Activated naive CD4-positive, alpha-beta T cell treated with anti-CD3 and anti-CD28 coated beads for 36 hours (primary cell): Measurements from ENCODE around the gene IPPK. TPM values are rescaled to one million over a fixed set of nuclear protein-coding genes. Genes with fewer than 3 reads are reported as not detected.
A peak's percentile ranks its signal among the peaks of the same experiment; 100 is the strongest.

ENCODE experiments used
- CTCF ChIA-PET: fragments of 350-600 bp; sonication (Branson Sonifier 250); formaldehyde crosslinking; loops from one replicate; lab custom pipeline; 2021; ENCODE audit warnings: antibody characterized with exemption; lab: Charles Lee
- DNase-seq: peaks from one replicate; pipeline ENCODE4 v3.0.0-alpha.2; 2020
- H3K27ac Mint-ChIP-seq: one replicate; pipeline ENCODE4 v1.8.0; 2021; ENCODE audit warnings: mild to moderate bottlenecking, mixed read lengths
- H3K27me3 Mint-ChIP-seq: one replicate; pipeline ENCODE4 v1.8.0; 2021; ENCODE audit warnings: low read depth, mixed read lengths
- H3K36me3 Mint-ChIP-seq: one replicate; pipeline ENCODE4 v1.8.0; 2021; ENCODE audit warnings: low read depth, mixed read lengths
- H3K4me1 Mint-ChIP-seq: one replicate; pipeline ENCODE4 v1.8.0; 2021; ENCODE audit warnings: low read depth, mixed read lengths
- H3K4me3 Mint-ChIP-seq: one replicate; pipeline ENCODE4 v1.8.0; 2021; ENCODE audit warnings: mild to moderate bottlenecking, moderate library complexity, mixed read lengths
- H3K9me3 Mint-ChIP-seq: one replicate; pipeline ENCODE4 v1.8.0; 2021; ENCODE audit warnings: mixed read lengths
- intact Hi-C: fragments of 100-400 bp; cut with micrococcal nuclease; formaldehyde crosslinking; loops from one replicate; pipeline ENCODE4 v1.15.1; 2023
- total RNA-seq, 2 experiments: library from RNA; stranded (reverse); gene quantifications; one replicate each; pipeline ENCODE4 v1.2.3, GENCODE V29; 2021

IPPK gene, protein sequence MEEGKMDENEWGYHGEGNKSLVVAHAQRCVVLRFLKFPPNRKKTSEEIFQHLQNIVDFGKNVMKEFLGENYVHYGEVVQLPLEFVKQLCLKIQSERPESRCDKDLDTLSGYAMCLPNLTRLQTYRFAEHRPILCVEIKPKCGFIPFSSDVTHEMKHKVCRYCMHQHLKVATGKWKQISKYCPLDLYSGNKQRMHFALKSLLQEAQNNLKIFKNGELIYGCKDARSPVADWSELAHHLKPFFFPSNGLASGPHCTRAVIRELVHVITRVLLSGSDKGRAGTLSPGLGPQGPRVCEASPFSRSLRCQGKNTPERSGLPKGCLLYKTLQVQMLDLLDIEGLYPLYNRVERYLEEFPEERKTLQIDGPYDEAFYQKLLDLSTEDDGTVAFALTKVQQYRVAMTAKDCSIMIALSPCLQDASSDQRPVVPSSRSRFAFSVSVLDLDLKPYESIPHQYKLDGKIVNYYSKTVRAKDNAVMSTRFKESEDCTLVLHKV
- total RNA-seq, result 1 to 10 TPM; 7.6 to 8.2 TPM

DNA sequence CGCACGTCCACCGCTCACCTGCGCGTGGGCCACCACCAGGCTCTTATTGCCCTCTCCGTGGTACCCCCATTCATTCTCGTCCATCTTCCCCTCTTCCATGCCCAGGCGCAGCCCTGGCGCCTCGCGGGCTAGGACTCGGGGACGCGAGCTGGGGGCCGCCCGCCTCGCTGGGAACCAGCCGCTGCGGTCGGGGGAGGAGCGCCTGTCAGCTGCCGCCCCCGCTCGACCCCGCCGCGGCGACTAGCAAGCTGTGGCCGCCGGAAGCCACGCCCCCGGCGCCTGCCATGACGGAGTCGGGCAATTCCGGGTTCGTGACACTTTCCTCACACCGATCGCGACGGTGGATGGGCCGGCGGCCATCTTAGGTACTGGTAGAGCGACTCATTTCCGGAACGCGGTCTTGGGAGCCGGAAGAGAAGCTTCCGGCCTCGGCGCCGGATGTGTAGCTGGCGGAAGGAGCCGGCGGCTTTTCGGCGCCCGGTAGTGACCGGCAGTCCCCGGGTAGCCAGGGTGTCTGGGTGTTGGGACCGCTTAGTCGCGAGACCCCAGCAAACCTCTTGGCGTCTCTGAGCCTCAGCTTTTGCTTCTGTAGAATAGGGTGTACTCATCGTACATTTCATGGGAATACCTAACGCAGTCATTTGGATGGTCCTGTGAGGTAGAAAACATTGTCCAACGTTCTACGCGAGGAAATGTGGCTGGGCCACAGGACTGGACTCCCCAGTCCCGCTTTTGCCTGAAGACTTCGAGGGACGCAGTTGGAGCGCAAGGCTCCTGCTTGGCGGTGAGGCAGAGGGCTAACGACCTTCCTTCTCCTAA is at the start of gene IPPK:
IPPK (minus strand) TSS at position 242 of the 819 bp plus-strand sequence; CDS start at position 99, 143 bp downstream.
- peak; percentile 98 for DNase-seq
- no peaks in the 10 kb centered on the region for H3K27me3 Mint-ChIP-seq
- CTCF ChIA-PET, result interaction anchor here (0.7 to 2.5 kb wide), 4 partner anchors 16 to 139 kb away, joined by 3 to 9 read pairs (median 4); no protein-coding TSS in a partner anchor
- H3K9me3 Mint-ChIP-seq, result no peaks in the 10 kb centered on the region
- H3K36me3 Mint-ChIP-seq, result peaks cover 9% of the 10 kb centered on the region
- H3K4me3 Mint-ChIP-seq, result peak within 1 kb of the TSS; percentile 93
- H3K27ac Mint-ChIP-seq, result peak within 1 kb of the TSS; percentile 90
- H3K4me1 Mint-ChIP-seq, result peaks cover 26% of the 10 kb centered on the region
- intact Hi-C loops, result loop anchor here (1.0 to 10.0 kb wide), 7 partner anchors 95 to 1495 kb away; partner anchors contain the start of genes CENPP, IARS1, NOL8 and SPTLC1

DNA sequence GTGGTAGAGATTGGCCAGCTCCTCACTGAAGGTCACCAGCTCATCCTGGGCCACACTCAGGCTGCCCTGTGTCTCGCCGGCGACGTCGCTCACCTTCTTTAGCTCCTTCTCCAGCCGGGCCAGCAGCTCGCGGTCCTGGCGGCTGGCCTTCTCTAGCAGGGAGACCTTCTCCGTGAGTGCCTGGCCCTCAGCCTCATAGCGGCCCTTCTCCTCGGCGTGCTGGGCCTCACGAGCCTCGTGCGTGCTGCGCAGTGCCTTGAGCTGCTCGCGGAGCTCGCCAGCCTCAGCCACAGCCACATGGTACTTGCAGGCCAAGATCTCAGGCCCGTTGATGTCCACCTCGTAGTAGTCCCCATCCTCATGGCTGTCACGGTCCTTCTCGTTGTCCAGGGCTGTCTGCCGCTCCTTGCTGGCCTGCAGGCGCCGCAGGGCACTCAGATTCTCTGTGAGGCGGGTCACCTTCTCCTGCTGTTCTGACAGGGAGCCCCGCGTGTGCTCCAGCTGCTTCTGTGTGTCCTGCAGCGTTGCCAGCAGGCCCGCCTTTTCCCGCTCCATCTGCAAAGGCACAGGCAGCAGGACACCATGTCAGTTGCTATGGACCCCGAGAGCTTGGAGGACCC is 49.2 kb upstream of the IPPK start:
- H3K4me1 Mint-ChIP-seq, result peaks cover 2% of the 10 kb centered on the region
- H3K4me3 Mint-ChIP-seq, result no peak overlapping the region
- H3K27ac Mint-ChIP-seq, result no peak overlapping the region
- no peaks in the 10 kb centered on the region for H3K9me3 Mint-ChIP-seq
- H3K27me3 Mint-ChIP-seq, result no peaks in the 10 kb centered on the region
- DNase-seq, result no peak
- CTCF ChIA-PET, result interaction anchor here (0.6 to 8.0 kb wide), 2 partner anchors 71 to 179 kb away, joined by 4 to 89 read pairs; no protein-coding TSS in a partner anchor
- intact Hi-C loops, result no loop called here
- peaks cover 20% of the 10 kb centered on the region for H3K36me3 Mint-ChIP-seq

DNA sequence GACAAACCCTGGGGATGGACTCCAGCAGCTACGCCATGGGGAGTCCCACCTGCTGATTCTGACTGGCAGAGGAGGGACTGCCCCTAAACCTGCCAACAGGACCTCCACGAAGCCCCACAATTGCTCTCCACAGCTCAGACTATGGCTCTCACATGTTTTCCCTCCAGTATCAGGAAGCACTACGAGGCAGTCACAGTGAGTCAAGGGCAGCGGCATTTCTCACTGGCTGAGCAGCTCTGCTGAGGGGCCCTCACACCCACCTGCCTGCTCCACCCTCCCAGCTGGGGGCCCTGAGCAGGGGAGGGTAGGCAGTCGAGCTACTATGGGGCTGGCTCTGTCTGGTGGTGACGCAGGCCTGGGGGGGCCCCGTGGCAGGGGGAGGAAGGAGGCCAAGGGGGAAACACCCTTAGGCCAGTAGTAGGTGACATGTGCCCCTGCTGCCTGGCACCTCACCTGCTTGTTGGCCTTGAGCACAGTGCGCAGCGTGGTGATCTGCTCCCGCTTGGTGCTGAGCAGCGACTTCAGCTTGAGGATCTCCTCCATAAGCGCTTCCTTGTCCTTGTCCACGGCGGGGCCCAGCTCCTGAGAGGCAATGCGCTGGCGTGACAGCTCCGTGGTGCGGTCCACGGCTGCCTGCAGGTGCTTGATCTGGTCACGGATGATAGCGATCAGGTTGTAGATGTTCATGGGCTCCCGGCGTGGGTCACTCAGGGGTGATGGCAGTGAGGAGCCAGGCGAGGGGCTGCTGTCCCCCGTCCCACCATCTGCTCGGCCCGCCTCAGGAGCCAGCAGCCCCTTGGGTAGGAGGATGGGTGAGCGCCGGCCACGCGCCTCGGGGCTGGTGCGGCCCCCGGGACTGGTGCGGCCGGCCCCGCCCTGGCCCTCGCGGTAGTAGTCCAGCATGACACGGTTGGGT is 48.4 kb upstream of the IPPK start:
- Mint-ChIP-seq H3K36me3 (peaks cover 27% of the 10 kb centered on the region), H3K4me1 (peaks cover 2% of the 10 kb centered on the region), H3K27ac (no peak overlapping the region), H3K4me3 (no peak overlapping the region), H3K9me3 (no peaks in the 10 kb centered on the region), H3K27me3 (no peaks in the 10 kb centered on the region)
- CTCF ChIA-PET, result interaction anchor here (0.7 to 8.0 kb wide), 9 partner anchors 11 to 579 kb away, joined by 3 to 89 read pairs (median 6); partner anchors contain the start of gene BICD2
- no peak for DNase-seq
- intact Hi-C loops, result no loop called here

DNA sequence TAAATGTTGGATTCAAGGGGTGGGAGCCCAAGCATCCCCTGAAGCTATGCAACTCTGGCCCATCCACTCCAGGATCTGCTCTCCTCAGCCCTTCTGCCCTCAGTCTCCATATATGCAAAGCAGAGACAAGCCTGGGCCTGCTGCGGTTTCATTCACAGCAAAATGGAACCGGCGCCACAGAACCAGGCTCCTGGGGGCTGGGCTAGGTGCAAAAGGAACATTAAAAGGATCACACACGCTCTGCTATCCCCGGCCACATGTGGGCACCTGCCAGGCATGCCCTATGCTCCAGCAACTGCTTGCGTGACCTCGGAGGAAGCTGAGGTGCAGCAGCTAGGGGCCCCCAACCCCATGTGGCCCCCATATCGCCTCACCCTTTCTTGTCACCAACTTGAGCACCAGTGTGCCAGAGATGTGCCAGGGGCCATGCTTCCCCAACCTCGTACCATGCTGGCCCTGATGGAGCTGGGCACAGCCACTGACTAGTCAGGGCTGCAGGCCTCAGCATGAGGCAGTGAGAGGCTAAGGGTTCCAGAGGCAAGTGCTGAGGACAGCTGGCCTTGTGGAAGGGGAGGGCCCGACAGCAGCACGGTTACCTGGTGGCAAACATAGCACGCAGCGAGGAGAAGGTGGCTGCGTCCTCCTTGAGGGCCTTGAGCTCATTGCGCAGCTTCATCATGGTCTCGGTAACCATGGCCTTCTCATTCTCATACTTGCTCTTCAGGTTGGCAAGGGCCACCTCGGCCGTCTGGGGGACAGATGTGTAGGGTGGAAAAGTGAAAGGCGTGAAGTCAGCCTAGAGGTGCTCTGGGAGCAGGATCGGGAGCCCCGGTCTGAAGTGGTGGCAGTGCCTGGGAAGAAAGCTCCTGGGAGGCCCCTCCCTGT is 47.5 kb upstream of the IPPK start:
- intact Hi-C loops, result loop anchor here (2.0 kb wide), 1 partner anchor 47 kb away; the partner anchor contains the start of gene BICD2
- Mint-ChIP-seq H3K27ac (no peak overlapping the region), H3K4me1 (peaks cover 6% of the 10 kb centered on the region), H3K4me3 (no peak overlapping the region), H3K27me3 (no peaks in the 10 kb centered on the region), H3K36me3 (peaks cover 30% of the 10 kb centered on the region), H3K9me3 (no peaks in the 10 kb centered on the region)
- CTCF ChIA-PET, result interaction anchor here (0.7 to 8.0 kb wide), 15 partner anchors 10 to 578 kb away, joined by 3 to 89 read pairs (median 3); partner anchors contain the start of gene BICD2
- DNase-seq, result no peak

DNA sequence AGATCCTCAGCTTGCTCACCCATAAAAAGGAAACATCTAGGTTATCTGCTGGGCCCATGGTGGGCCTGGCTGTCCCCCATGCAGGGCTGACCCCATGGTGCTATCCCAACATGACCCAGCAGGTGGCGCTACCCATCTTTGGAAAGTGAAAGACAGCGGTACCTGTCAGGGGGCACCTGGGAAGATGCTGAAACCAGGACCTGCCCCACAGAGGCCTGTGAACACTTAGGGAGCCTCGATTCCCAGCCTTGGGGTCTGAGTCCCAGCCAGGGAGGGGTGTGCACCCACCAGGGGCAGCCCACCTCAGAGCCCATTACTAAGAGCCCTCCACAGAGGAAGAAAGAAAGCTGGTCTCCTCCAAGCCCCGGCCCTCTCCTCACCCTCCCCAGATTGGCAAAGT is 46.6 kb upstream of the IPPK start:
- CTCF ChIA-PET, result interaction anchor here (0.6 to 8.0 kb wide), 13 partner anchors 9 to 1617 kb away, joined by 3 to 89 read pairs (median 3); partner anchors contain the start of gene BICD2
- no peak overlapping the region for H3K27ac Mint-ChIP-seq
- peaks cover 32% of the 10 kb centered on the region for H3K36me3 Mint-ChIP-seq

DNA sequence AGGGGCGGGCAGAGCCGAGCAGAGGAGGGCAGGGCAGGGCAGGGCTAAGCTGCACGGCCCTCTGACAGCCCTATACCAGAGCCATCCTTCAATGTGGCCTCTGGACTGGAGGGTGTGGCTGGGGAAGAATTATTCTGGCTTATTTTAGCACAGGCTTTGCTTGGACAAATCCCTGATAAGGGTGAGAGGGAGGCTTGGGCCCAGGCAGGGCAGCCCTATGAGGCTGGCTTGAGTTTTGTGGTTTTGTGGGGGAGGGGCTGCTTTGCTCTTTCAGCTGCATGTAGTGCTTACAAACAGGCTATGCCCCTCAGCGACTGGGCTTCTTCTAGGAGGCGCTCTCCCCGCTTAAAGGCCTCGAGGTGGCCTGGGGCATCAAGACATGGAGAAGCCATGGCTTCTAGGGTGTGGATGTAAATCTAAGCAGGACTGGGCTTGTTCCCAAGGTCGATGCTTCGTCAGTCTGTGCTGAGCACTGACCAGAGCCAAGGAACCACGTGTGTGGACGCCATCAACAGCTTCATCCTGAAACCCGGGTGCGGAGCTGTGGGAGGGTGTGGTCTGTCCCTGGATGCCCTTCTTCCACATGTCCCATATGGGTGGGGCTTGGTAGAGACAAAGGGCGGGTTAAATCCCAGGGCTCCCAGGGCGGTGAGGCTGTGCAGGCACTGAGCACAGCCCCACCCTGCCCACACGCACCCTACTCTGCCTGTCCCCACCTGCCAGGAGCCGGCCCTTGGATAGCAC is 45.7 kb upstream of the IPPK start:
- peaks cover 16% of the 10 kb centered on the region for H3K4me1 Mint-ChIP-seq
- CTCF ChIA-PET, result interaction anchor here (0.6 to 8.0 kb wide), 9 partner anchors 9 to 1616 kb away, joined by 3 to 89 read pairs (median 3); partner anchors contain the start of gene BICD2
- no peaks in the 10 kb centered on the region for H3K9me3 Mint-ChIP-seq
- H3K27ac Mint-ChIP-seq, result no peak overlapping the region
- intact Hi-C loops, result loop anchor here (1.0 to 2.0 kb wide), 2 partner anchors 49 to 75 kb away; partner anchors contain the start of gene BICD2
- H3K36me3 Mint-ChIP-seq, result peaks cover 28% of the 10 kb centered on the region
- DNase-seq, result no peak
- no peaks in the 10 kb centered on the region for H3K27me3 Mint-ChIP-seq
- no peak overlapping the region for H3K4me3 Mint-ChIP-seq

More for the DNA sequence above, 46.6 kb upstream of the IPPK start:
- intact Hi-C loops, result loop anchor here (1.0 to 2.0 kb wide), 2 partner anchors 48 to 74 kb away; partner anchors contain the start of gene BICD2
- peak; percentile 87 for DNase-seq
- Mint-ChIP-seq H3K27me3 (no peaks in the 10 kb centered on the region), H3K9me3 (no peaks in the 10 kb centered on the region), H3K4me1 (peaks cover 14% of the 10 kb centered on the region), H3K4me3 (no peak overlapping the region)

DNA sequence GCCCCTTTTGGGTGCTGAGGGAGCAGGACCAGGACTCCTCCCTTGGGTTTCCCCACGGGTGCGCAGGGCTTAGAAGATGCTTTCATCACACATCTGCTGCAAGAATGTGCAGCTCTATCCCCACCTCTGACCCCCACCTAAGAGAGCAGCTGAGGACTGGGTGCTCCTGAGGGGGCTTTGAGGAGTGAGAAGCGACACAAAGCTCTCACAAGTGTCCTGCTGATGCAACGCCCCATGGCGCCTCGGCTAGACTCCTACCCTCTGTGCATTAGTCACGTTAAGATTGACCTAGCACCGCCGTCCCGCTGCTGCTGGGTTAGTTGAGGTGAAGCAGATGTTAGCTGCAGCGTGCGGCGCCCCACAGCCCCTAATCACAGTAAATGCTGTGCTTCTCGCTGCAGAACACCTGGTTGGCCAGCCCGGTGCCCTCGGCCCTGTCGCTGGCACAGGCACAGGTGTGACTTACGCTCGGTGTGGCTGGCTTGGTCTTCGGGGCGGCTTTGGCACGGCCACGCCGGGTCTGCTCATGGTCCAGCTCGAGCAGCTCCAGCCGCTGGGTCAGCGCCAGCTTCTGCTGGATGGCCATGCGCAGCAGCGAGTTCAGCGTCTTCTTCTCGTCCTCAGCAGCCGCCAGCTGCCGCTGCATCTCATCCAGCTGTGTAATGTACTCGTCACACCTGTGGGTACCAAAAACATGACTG is 45.0 kb upstream of the IPPK start:
- H3K36me3 Mint-ChIP-seq, result peaks cover 23% of the 10 kb centered on the region
- H3K27ac Mint-ChIP-seq, result no peak overlapping the region
- intact Hi-C loops, result no loop called here
- no peaks in the 10 kb centered on the region for H3K9me3 Mint-ChIP-seq
- no peak for DNase-seq
- CTCF ChIA-PET, result interaction anchor here (0.6 to 8.0 kb wide), 7 partner anchors 27 to 392 kb away, joined by 3 to 89 read pairs (median 3); no protein-coding TSS in a partner anchor
- peaks cover 16% of the 10 kb centered on the region for H3K4me1 Mint-ChIP-seq
- no peaks in the 10 kb centered on the region for H3K27me3 Mint-ChIP-seq
- H3K4me3 Mint-ChIP-seq, result no peak overlapping the region

DNA sequence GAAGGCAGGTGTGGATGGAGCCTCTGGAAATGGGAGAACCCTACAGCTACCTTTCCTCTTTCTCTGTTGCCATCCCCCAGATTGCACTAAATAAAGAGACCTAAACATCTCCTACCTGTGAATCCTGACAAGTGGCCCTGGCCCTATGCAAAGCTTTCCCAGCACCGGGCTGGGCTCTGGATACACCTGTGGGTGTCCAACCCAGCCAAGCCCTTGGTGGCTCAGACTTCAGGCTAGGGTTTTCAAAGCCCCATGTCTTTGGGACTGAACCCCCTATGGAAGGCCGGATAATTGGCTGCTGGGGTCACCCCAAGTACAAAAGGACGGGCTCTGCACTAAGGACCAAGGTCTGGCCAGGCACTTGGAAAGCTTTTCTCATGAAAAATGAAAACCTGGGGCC is 44.1 kb upstream of the IPPK start:
- DNase-seq, result no peak
- Mint-ChIP-seq H3K27ac (no peak overlapping the region), H3K36me3 (peaks cover 18% of the 10 kb centered on the region), H3K9me3 (no peaks in the 10 kb centered on the region), H3K27me3 (no peaks in the 10 kb centered on the region), H3K4me1 (peaks cover 16% of the 10 kb centered on the region), H3K4me3 (no peak overlapping the region)
- intact Hi-C loops, result no loop called here
- CTCF ChIA-PET, result interaction anchor here (0.6 to 8.0 kb wide), 6 partner anchors 26 to 1265 kb away, joined by 3 to 89 read pairs (median 4); no protein-coding TSS in a partner anchor

DNA sequence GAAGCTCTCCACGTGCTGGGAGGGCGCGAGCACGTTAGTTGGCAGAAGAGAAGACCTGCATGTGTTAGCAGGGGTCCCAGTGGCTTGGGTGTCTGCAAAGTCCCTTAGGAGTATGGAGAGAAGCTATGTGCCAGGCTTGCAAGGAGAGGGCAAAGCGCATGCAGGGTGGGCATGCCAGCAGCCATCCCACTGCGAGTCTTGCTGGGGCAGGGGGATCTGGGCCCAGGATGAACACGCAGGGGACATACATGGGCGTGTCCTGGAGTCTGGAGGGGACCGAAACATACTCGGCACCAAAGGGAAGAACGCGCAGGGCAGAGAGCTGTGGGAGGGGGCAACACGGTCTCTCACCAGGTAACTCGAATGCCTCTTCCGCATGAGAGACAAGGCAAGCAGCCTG is 43.6 kb upstream of the IPPK start:
- CTCF ChIA-PET, result interaction anchor here (0.6 to 8.0 kb wide), 5 partner anchors 47 to 1265 kb away, joined by 3 to 89 read pairs (median 4); no protein-coding TSS in a partner anchor
- Mint-ChIP-seq H3K36me3 (peaks cover 18% of the 10 kb centered on the region), H3K4me3 (no peak overlapping the region), H3K27ac (no peak overlapping the region), H3K27me3 (no peaks in the 10 kb centered on the region), H3K4me1 (peaks cover 16% of the 10 kb centered on the region), H3K9me3 (no peaks in the 10 kb centered on the region)
- intact Hi-C loops, result no loop called here
- no peak for DNase-seq
